Activated B cell treated with CpG ODN at 0.5 μM for 24 hours (primary cell): ENCODE results near the gene OMG. TPM values are rescaled to one million over a fixed set of nuclear protein-coding genes. Genes with fewer than 3 reads are reported as not detected.

Source experiments
- ATAC-seq: fragments of 200-7000 bp; cut with Tn5 transposase; one replicate; pipeline ENCODE4 v1.10.0; 2021; ENCODE audit warnings: low read depth, mild to moderate bottlenecking, moderate library complexity
- CTCF ChIA-PET: fragments of 350-600 bp; sonication (Branson Sonifier 250); formaldehyde crosslinking; loops from one replicate; lab custom pipeline; 2021; ENCODE audit warnings: antibody characterized with exemption; lab: Charles Lee
- POLR2A ChIA-PET: fragments of 350-600 bp; sonication (Branson Sonifier 250); formaldehyde crosslinking; loops from one replicate; lab custom pipeline; 2021; ENCODE audit warnings: antibody characterized with exemption; lab: Charles Lee
- DNase-seq: peaks from one replicate; pipeline ENCODE4 v3.0.0; 2022
- H3K27ac Mint-ChIP-seq: one replicate; pipeline ENCODE4 v1.8.0; 2020; ENCODE audit warnings: mixed read lengths
- H3K27me3 Mint-ChIP-seq: one replicate; pipeline ENCODE4 v1.8.0; 2021; ENCODE audit warnings: mixed read lengths
- H3K36me3 Mint-ChIP-seq: one replicate; pipeline ENCODE4 v1.8.0; 2021; ENCODE audit warnings: low read depth, mixed read lengths
- H3K4me1 Mint-ChIP-seq: one replicate; pipeline ENCODE4 v1.8.0; 2021; ENCODE audit warnings: mixed read lengths
- H3K4me3 Mint-ChIP-seq: one replicate; pipeline ENCODE4 v1.8.0; 2020; ENCODE audit warnings: mild to moderate bottlenecking, mixed read lengths
- H3K9me3 Mint-ChIP-seq: one replicate; pipeline ENCODE4 v1.8.0; 2020; ENCODE audit warnings: mixed read lengths
- CTCF ChIP-seq: fragments of 200-600 bp; IDR thresholded peaks from one replicate; pipeline ENCODE4 v1.8.0; 2022; ENCODE audit warnings: antibody characterized with exemption, mild to moderate bottlenecking
- intact Hi-C: fragments of 100-400 bp; cut with micrococcal nuclease; formaldehyde crosslinking; loops from one replicate; pipeline ENCODE4 v1.15.1; 2024
- total RNA-seq: library from RNA; stranded (reverse); gene quantifications from 2 replicates; pipeline ENCODE4 v1.2.3, GENCODE V29; 2022

Gene OMG
- total RNA-seq, 1 donor from 2014 or later, result 0.16 TPM

DNA sequence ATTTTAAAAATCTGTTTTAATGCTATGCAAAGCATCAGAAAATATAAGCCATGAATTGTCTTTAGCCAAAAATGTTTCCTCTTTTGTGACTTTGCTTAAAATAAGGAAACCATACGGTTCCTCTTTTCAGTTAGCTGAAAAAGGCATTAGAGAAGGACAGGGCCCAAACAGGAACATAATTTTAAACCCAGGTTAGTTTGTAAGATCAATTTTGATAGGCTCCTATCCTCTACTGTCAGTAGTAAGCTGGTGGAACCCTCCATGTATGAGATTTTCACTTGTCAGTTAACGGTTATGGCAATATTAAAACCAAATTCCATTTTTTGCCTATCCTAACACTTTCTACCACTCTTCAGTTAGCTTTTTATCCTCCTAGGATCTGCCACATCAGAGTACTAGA is 12.5 kb upstream of the OMG start:
- H3K4me3 Mint-ChIP-seq, result peak overlapping the region; percentile 78
- H3K27ac Mint-ChIP-seq, result peak overlapping the region; percentile 88
- no peak for DNase-seq
- peak; percentile 70 for ATAC-seq
- peaks cover 69% of the 10 kb centered on the region for H3K36me3 Mint-ChIP-seq
- H3K4me1 Mint-ChIP-seq, result peaks cover 71% of the 10 kb centered on the region
- peaks cover under 1% of the 10 kb centered on the region for H3K9me3 Mint-ChIP-seq
- TF ChIP-seq CTCF, result no peak
- POLR2A ChIA-PET, result interaction anchor here (0.8 to 11.6 kb wide), 7 partner anchors 9 to 485 kb away, joined by 3 to 247 read pairs (median 7); partner anchors contain the start of genes CRLF3 and EVI2A
- H3K27me3 Mint-ChIP-seq, result no peaks in the 10 kb centered on the region
- intact Hi-C loops, result loop anchor here (1.0 to 5.0 kb wide), 5 partner anchors 10 to 337 kb away; partner anchors contain the start of gene RNF135
- CTCF ChIA-PET, result interaction anchor here (0.7 to 1.0 kb wide), 2 partner anchors 8 to 201 kb away, joined by 3 read pairs; no protein-coding TSS in a partner anchor

- H3K36me3 Mint-ChIP-seq, result peaks cover 72% of the 10 kb centered on the region
- no peaks in the 10 kb centered on the region for H3K9me3 Mint-ChIP-seq
- DNase-seq (no peak), ATAC-seq (peak; percentile 56)
- intact Hi-C loops, result loop anchor here (1.0 to 5.0 kb wide), 5 partner anchors 11 to 336 kb away; partner anchors contain the start of gene RNF135
- TF ChIP-seq CTCF, result no peak
- ChIA-PET POLR2A (interaction anchor here (0.7 to 11.6 kb wide), 10 partner anchors 10 to 599 kb away, joined by 3 to 247 read pairs (median 4); partner anchors contain the start of genes CRLF3 and EVI2A), CTCF (interaction anchor here (1.0 kb wide), 1 partner anchor 201 kb away, joined by 3 read pairs; no protein-coding TSS in a partner anchor)
- H3K27me3 Mint-ChIP-seq, result no peaks in the 10 kb centered on the region
- H3K4me1 Mint-ChIP-seq, result peaks cover 74% of the 10 kb centered on the region
- H3K4me3 Mint-ChIP-seq, result peak overlapping the region; percentile 78
- peak overlapping the region; percentile 88 for H3K27ac Mint-ChIP-seq
These were observed 11.6 kb upstream of the OMG start for GRCh38 chr17:31308372-31309334.

GRCh38 chr17:31307640-31308039 is 10.6 kb upstream of the OMG start:
- peaks cover 78% of the 10 kb centered on the region for H3K36me3 Mint-ChIP-seq
- peaks cover 83% of the 10 kb centered on the region for H3K4me1 Mint-ChIP-seq
- H3K27me3 Mint-ChIP-seq, result no peaks in the 10 kb centered on the region
- no peak for TF ChIP-seq CTCF
- ATAC-seq, result no peak
- peak overlapping the region; percentile 88 for H3K27ac Mint-ChIP-seq
- ChIA-PET POLR2A (interaction anchor here (1.8 to 11.6 kb wide), 3 partner anchors 11 to 186 kb away, joined by 4 to 247 read pairs (median 7); partner anchors contain the start of gene EVI2A), CTCF (no interaction called here)
- peaks cover 3% of the 10 kb centered on the region for H3K9me3 Mint-ChIP-seq
- DNase-seq, result no peak
- H3K4me3 Mint-ChIP-seq, result peak overlapping the region; percentile 78
- intact Hi-C loops, result loop anchor here (2.0 to 5.0 kb wide), 3 partner anchors 35 to 335 kb away; partner anchors contain the start of gene RNF135

DNA sequence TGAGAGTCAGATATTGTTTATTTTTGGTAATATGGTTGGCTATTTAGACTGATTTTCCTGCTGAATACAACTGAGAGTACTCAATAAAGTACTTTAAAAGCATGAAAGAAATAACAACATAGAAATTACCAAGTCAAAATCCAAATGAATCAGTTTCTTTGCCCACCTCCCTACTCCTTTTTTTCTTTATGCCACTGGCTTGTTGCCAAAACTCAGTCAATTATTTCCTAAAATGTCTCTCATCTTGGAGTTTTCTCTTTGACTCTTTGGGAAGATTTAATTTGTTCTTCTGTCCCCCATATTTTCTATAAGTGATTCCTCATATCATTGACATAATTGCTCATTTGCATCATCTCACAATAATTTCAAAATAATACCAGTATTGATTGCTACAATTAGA is 2.6 kb upstream of the OMG start:
- Mint-ChIP-seq H3K4me3 (no peak overlapping the region), H3K27ac (no peak overlapping the region), H3K9me3 (peaks cover 3% of the 10 kb centered on the region), H3K27me3 (no peaks in the 10 kb centered on the region), H3K36me3 (peaks cover 24% of the 10 kb centered on the region), H3K4me1 (peaks cover 27% of the 10 kb centered on the region)
- CTCF ChIA-PET, result no interaction called here
- no peak for DNase-seq
- ATAC-seq, result no peak
- intact Hi-C loops, result no loop called here
- POLR2A ChIA-PET, result no interaction called here
- no peak for TF ChIP-seq CTCF

GRCh38 chr17:31296142-31296541 is 897 bp downstream of the OMG start:
- Mint-ChIP-seq H3K4me1 (peaks cover 2% of the 10 kb centered on the region), H3K4me3 (no peak overlapping the region), H3K27ac (no peak overlapping the region), H3K9me3 (no peaks in the 10 kb centered on the region), H3K27me3 (no peaks in the 10 kb centered on the region), H3K36me3 (no peaks in the 10 kb centered on the region)
- ChIA-PET POLR2A (no interaction called here), CTCF (no interaction called here)
- no peak for TF ChIP-seq CTCF
- DNase-seq (no peak), ATAC-seq (no peak)
- intact Hi-C loops, result no loop called here
